Skin epidermis (tissue), 12 donors: ENCODE data around the gene ZFAND3.
"Not testable (repeated sequence)": the region's sequence is repeated elsewhere in the genome, so short reads cannot be mapped to it uniquely, and the experiment has no call there.

Source experiments
- H3K27ac ChIP-seq, 21 experiments: fragments of 200-600 bp; sonication (generic) in 11 of 21; one replicate each; pipeline ENCODE4 v1.5.0; 2020; ENCODE audit warnings: mild to moderate bottlenecking in 3 of 21, inconsistent platforms in 2 of 21, moderate library complexity in 2 of 21
- H3K4me3 ChIP-seq, 7 experiments: fragments of 200-600 bp; sonication (generic) in 2 of 7; one replicate each; pipeline ENCODE4 v1.5.0; 2020; ENCODE audit warnings: inconsistent platforms in 2 of 7, mild to moderate bottlenecking in 2 of 7, moderate library complexity in 1 of 7

ZFAND3 gene

GRCh38 chr6:37982317-37982716 lies 162.8 kb downstream of the ZFAND3 start:
- no peak overlapping the region for H3K4me3 ChIP-seq
- H3K27ac ChIP-seq = no peak overlapping the region

- no peak overlapping the region for H3K4me3 ChIP-seq
- no peak overlapping the region for H3K27ac ChIP-seq
Measured at GRCh38 chr6:37983720-37984501, 164.4 kb downstream of the ZFAND3 start.

- Histone ChIP-seq H3K27ac (no peak overlapping the region), H3K4me3 (no peak overlapping the region)
Measured at GRCh38 chr6:37984578-37984977, 165.1 kb downstream of the ZFAND3 start.

- H3K27ac ChIP-seq = no peak overlapping the region
- no peak overlapping the region for H3K4me3 ChIP-seq
Measured at GRCh38 chr6:37985355-37985754, 165.8 kb downstream of the ZFAND3 start.

- H3K27ac ChIP-seq = peak overlapping the region in 2 of 21 experiments; percentile 24 to 46
- H3K4me3 ChIP-seq = no peak overlapping the region
Measured at GRCh38 chr6:37987018-37987417, 167.5 kb downstream of the ZFAND3 start.

- H3K27ac ChIP-seq = peak overlapping the region in 4 of 21 experiments; percentile 7 to 54 (median 37)
- H3K4me3 ChIP-seq = no peak overlapping the region
Measured at GRCh38 chr6:37987559-37987958, 168.0 kb downstream of the ZFAND3 start.

GRCh38 chr6:37988127-37988526 lies 168.6 kb downstream of the ZFAND3 start:
- H3K4me3 ChIP-seq = no peak overlapping the region
- H3K27ac ChIP-seq = peak overlapping the region in 1 of 21 experiments; percentile 28

GRCh38 chr6:37988696-37989095 lies 169.2 kb downstream of the ZFAND3 start:
- peak overlapping the region in 1 of 21 experiments; percentile 28 for H3K27ac ChIP-seq

GRCh38 chr6:37990762-37991525 lies 171.4 kb downstream of the ZFAND3 start:
- peak overlapping the region in 4 of 21 experiments; percentile 11 to 56 (median 28) for H3K27ac ChIP-seq
- H3K4me3 ChIP-seq = no peak overlapping the region

More at GRCh38 chr6:37988696-37989095, 169.2 kb downstream of the ZFAND3 start:
- H3K4me3 ChIP-seq = no peak overlapping the region

- Histone ChIP-seq H3K4me3 (no peak overlapping the region), H3K27ac (no peak overlapping the region)
Measured at GRCh38 chr6:37992749-37993148, 173.2 kb downstream of the ZFAND3 start.

- H3K4me3 ChIP-seq = not testable (repeated sequence)
Measured at GRCh38 chr6:37993194-37993593, 173.7 kb downstream of the ZFAND3 start.

GRCh38 chr6:37993596-37993995 lies 174.1 kb downstream of the ZFAND3 start:
- no peak overlapping the region for H3K4me3 ChIP-seq
- no peak overlapping the region for H3K27ac ChIP-seq

More at GRCh38 chr6:37993194-37993593, 173.7 kb downstream of the ZFAND3 start:
- not testable (repeated sequence) for H3K27ac ChIP-seq

- no peak overlapping the region for H3K4me3 ChIP-seq
- no peak overlapping the region for H3K27ac ChIP-seq
Measured at GRCh38 chr6:37994223-37994622, 174.7 kb downstream of the ZFAND3 start.

- Histone ChIP-seq H3K27ac (no peak overlapping the region), H3K4me3 (no peak overlapping the region)
Measured at GRCh38 chr6:37998366-37998765, 178.8 kb downstream of the ZFAND3 start.

GRCh38 chr6:38001386-38001785 lies 181.9 kb downstream of the ZFAND3 start:
- H3K4me3 ChIP-seq = no peak overlapping the region
- no peak overlapping the region for H3K27ac ChIP-seq

GRCh38 chr6:38004908-38005307 lies 185.4 kb downstream of the ZFAND3 start:
- H3K27ac ChIP-seq = no peak overlapping the region
- H3K4me3 ChIP-seq = no peak overlapping the region

GRCh38 chr6:38011937-38012336 lies 192.4 kb downstream of the ZFAND3 start:
- H3K4me3 ChIP-seq = no peak overlapping the region
- H3K27ac ChIP-seq = no peak overlapping the region

- Histone ChIP-seq H3K4me3 (no peak overlapping the region), H3K27ac (no peak overlapping the region)
Measured at GRCh38 chr6:38012573-38012972, 193.0 kb downstream of the ZFAND3 start.

- Histone ChIP-seq H3K4me3 (no peak overlapping the region), H3K27ac (no peak overlapping the region)
Measured at GRCh38 chr6:38015341-38015740, 195.8 kb downstream of the ZFAND3 start.

GRCh38 chr6:38016824-38017223 lies 197.3 kb downstream of the ZFAND3 start:
- Histone ChIP-seq H3K4me3 (no peak overlapping the region), H3K27ac (no peak overlapping the region)

GRCh38 chr6:38018755-38019165 lies 199.2 kb downstream of the ZFAND3 start:
- Histone ChIP-seq H3K4me3 (no peak overlapping the region), H3K27ac (no peak overlapping the region)
